ENCODE measurements around the gene MIB2.

- TF ChIP-seq CTCF (IDR thresholded peaks at IDR 0.05) (no peak), POLR2A (IDR thresholded peaks at IDR 0.05) (no peak)
Observed at GRCh38 chr1:1627829-1628753, 12.8 kb downstream of the MIB2 start.

All from lower leg skin (tissue), 3 donors.